A673 (cell line): ENCODE data around the gene BAIAP2L1.

Experiments
- CTCF ChIP-seq: fragments of 300-800, 200-600 bp; sonication (generic); conservative IDR thresholded peaks from 2 replicates; pipeline ENCODE4 v1.5.1; 2017; ENCODE audit warnings: low read depth, mild to moderate bottlenecking, antibody characterized with exemption, low read length, moderate library complexity, mixed read lengths
- EZH2 ChIP-seq: fragments of 200-600 bp; sonication (generic); IDR thresholded peaks from 2 replicates; pipeline ENCODE4 v1.6.1; 2017; ENCODE audit warnings: borderline replicate concordance, low read depth, mild to moderate bottlenecking, mixed read lengths, antibody characterized with exemption, low read length; ENCODE audit not compliant: poor library complexity, severe bottlenecking

GRCh38 chr7:98341106-98341505 is 59.8 kb downstream of the BAIAP2L1 start:
- TF ChIP-seq CTCF (no peak), EZH2 (no peak)
